Measurements from ENCODE around the gene IKZF1. TPM values are rescaled to one million over a fixed set of nuclear protein-coding genes. Genes with fewer than 3 reads are reported as not detected.

Gene IKZF1
- total and polyA plus RNA-seq, 12 donors: 0.98 to 31.5 (median 9.4) TPM

DNA sequence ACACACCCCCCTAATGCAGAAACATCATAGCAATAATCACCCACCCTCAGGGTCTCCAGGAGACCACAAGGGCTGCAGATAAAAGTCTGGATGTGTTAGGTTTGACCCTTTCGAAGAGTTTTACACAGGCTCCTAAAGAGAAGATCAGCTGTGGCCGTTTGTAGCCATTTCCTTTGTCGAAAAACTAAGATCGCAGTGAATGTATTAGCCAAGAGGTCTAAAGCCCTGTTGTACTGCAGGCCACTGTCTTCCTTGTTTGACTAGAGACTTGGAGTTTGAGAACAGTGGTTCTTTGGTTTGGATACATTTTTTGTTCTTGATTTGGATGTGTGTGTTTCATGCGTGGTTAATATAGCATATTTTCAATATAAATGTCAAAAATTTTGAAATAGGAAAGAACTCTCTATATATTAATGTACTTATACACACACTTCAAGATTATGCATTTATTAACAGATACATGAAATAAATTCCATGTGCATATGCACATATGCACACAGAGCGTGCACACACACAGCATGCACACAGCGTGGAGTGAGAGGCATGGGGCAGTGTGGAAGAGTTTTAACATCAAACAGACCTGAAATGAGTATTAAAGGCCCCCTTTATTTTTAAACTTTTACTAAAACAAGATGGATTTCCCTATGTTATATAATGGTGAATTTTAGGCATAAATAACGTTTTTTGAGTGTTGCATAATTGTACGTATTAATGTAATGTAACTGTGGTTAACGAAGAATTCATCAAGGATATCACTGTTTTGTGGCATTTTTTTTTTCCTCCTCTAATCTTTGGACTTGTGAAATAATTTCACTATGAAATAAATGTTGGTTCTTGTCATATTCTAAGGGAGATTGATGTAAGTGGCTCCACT, 2.2 kb downstream of the IKZF1 start:
- DNase-seq: no peak
- H3K27ac ChIP-seq: peak overlapping the region in 1 of 5 donors; percentile 45
- 52 to 58% (median 55%) methylated on average over 10 of the region's 10 CpGs for WGBS, 4 donors
- TF ChIP-seq POLR2A (IDR thresholded peaks at IDR 0.05): no peak
- H3K4me3 ChIP-seq: peak overlapping the region in 1 of 4 donors; percentile 52
- no peaks in the 10 kb centered on the region for H3K36me3 ChIP-seq (replicated peaks in 1 of 2)
- H3K4me1 ChIP-seq (replicated peaks in 1 of 2): no peaks in the 10 kb centered on the region
- intact Hi-C loops (cut with DNase I): no loop called here
- no peaks in the 10 kb centered on the region for H3K9me3 ChIP-seq (replicated peaks in 1 of 3)
- peaks cover 28% of the 10 kb centered on the region for H3K27me3 ChIP-seq

- Histone ChIP-seq H3K9me3 (replicated peaks in 1 of 3) (no peaks in the 10 kb centered on the region), H3K36me3 (replicated peaks in 1 of 2) (no peaks in the 10 kb centered on the region), H3K27ac (no peak overlapping the region), H3K4me1 (replicated peaks in 1 of 2) (no peaks in the 10 kb centered on the region), H3K27me3 (peaks cover 22% of the 10 kb centered on the region), H3K4me3 (no peak overlapping the region)
- intact Hi-C loops (cut with DNase I): no loop called here
- no peak for DNase-seq
- 28 to 48% (median 45%) methylated on average over 10 of the region's 10 CpGs for WGBS, 4 donors
- TF ChIP-seq CTCF (IDR thresholded peaks at IDR 0.05): no peak
- no peak for TF ChIP-seq POLR2A (IDR thresholded peaks at IDR 0.05)
Observed at GRCh38 chr7:50307368-50308032, 3.0 kb downstream of the IKZF1 start.

DNA sequence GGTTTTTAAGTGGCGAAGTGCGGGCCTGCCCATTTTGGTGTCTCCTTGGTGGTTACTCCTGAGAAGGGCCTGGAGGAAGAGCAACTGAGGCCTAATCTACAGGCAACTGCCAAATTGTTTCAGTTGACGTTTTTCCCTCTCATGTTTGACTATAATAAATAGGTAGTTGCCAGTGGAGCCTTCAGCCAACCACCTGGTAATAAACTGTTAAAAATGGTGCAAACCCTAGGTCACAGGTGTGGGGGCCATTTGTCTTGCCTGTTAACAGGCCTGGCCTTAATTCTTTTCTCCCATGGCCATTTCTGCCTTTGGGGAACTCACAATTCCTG, 3.7 kb downstream of the IKZF1 start:
- 59 to 70% (median 64%) methylated on average over 3 of the region's 3 CpGs for WGBS, 4 donors
- H3K36me3 ChIP-seq (replicated peaks in 1 of 2): no peaks in the 10 kb centered on the region
- intact Hi-C loops (cut with DNase I): no loop called here
- H3K4me3 ChIP-seq: no peak overlapping the region
- peak overlapping the region in 1 of 5 donors; percentile 38 for H3K27ac ChIP-seq
- H3K9me3 ChIP-seq (replicated peaks in 1 of 3): no peaks in the 10 kb centered on the region
- no peaks in the 10 kb centered on the region for H3K4me1 ChIP-seq (replicated peaks in 1 of 2)
- peaks cover 17% of the 10 kb centered on the region for H3K27me3 ChIP-seq
- TF ChIP-seq CTCF (IDR thresholded peaks at IDR 0.05) (no peak), POLR2A (IDR thresholded peaks at IDR 0.05) (no peak)
- no peak for DNase-seq

DNA sequence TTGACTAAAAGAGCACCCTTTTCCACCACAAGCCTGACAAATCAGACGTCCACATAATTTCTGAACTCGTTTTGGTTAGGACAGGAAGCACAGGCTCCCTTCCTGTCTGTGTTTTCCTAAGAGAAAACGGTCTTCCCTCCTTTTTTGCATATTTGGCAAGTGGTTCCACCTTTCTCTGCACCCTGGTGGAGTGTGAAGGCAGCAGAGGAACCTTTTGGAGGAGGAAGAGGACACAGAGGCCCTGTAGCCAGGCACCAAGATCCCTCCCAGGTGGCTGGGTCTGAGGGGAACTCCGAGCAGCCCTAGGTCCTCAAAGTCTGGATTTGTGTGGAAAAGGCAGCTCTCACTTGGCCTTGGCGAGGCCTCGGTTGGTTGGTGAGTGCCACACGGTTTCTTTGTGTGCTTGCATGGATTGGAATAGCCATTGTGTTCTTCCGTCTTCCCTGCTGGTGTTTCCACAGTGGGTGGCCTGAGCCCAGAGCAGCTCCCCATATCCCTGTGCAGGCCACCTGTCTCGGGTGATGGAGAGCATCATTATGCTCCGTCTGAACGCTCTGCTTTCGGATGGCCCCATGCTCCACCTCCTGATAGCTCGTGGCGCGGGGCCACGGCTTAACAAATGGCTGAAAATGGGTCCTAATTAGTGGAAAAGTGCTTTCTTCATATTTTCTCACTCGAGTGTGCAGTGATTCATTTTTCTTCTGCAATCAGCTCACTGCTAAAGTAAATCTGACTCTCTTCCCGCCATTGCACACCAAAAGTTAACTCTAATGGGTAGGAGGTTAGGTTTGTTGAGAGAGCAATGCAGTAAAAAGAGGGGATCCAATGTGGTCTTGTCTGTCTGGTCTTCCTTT, 4.2 kb downstream of the IKZF1 start:
- Histone ChIP-seq H3K36me3 (replicated peaks in 1 of 2) (no peaks in the 10 kb centered on the region), H3K27me3 (peaks cover 13% of the 10 kb centered on the region), H3K4me1 (replicated peaks in 1 of 2) (no peaks in the 10 kb centered on the region), H3K9me3 (replicated peaks in 1 of 3) (no peaks in the 10 kb centered on the region), H3K27ac (peak overlapping the region in 1 of 5 donors; percentile 38), H3K4me3 (no peak overlapping the region)
- 56 to 66% (median 60%) methylated on average over 18 of the region's 18 CpGs for WGBS, 4 donors
- intact Hi-C loops (cut with DNase I): no loop called here
- no peak for DNase-seq
- TF ChIP-seq CTCF (IDR thresholded peaks at IDR 0.05) (no peak), POLR2A (IDR thresholded peaks at IDR 0.05) (no peak)

Measured in adrenal gland (tissue), 12 donors.